Body of pancreas (tissue), 4 donors: ENCODE results near the gene C1orf198. TPM values are rescaled to one million over a fixed set of nuclear protein-coding genes. Genes with fewer than 3 reads are reported as not detected.

Experiments used
- ATAC-seq: fragments of 150-250 bp; one replicate; pipeline ENCODE4 v1.9.1; 2016
- DNase-seq, 4 donors: peaks; one replicate each; pipeline ENCODE4 v3.0.0-alpha.2; 2019
- H3K27ac ChIP-seq, 4 donors: fragments of 200-600 bp; sonication (generic); 1 replicate in 3 of 4; 2 replicates in 1 of 4; pipeline versions ENCODE4 v1.5.1 to v1.6.1; 2016 to 2019; ENCODE audit warnings: mild to moderate bottlenecking in 1 of 4, mixed read lengths in 1 of 4, moderate library complexity in 1 of 4
- H3K27me3 ChIP-seq, 2 donors: fragments of 200-600 bp; sonication (generic); one replicate each; pipeline ENCODE4 v1.6.0; 2016; ENCODE audit warnings: mild to moderate bottlenecking in 1 of 2
- H3K36me3 ChIP-seq, 2 donors: fragments of 200-600 bp; sonication (generic); replicated peaks in 1 of 2; 2 replicates each; pipeline ENCODE4 v1.5.1; 2016; ENCODE audit warnings: low read depth in 2 of 2; ENCODE audit not compliant: insufficient read depth in 1 of 2
- H3K4me1 ChIP-seq: fragments of 200-600 bp; sonication (generic); one replicate; pipeline ENCODE4 v1.6.0; 2016
- H3K4me3 ChIP-seq, 2 donors: fragments of 200-600 bp; sonication (generic); 1 replicate in 1 of 2; 2 replicates in 1 of 2; pipeline ENCODE4 v1.5.1; 2016 to 2019
- H3K9me3 ChIP-seq, 3 donors: fragments of 200-600 bp; sonication (generic); 1 replicate in 2 of 3; 2 replicates in 1 of 3; pipeline ENCODE4 v1.5.1; 2016
- CTCF ChIP-seq, 7 experiments: fragments of 450-650 bp in 4 of 7; fragments of 200-600 bp in 3 of 7; sonication (generic) in 3 of 7; IDR thresholded peaks; one replicate each; pipeline ENCODE4 v1.5.1; 2016 to 2019; ENCODE audit warnings: antibody characterized with exemption in 7 of 7
- POLR2A ChIP-seq, 3 donors: fragments of 450-650 bp; IDR thresholded peaks; one replicate each; pipeline ENCODE4 v1.6.1; 2016; ENCODE audit warnings: antibody characterized with exemption in 3 of 3, mild to moderate bottlenecking in 2 of 3
- WGBS, 2 donors: methylation state at CpG; one replicate each; pipeline ENCODE4 v1.1.5; 2017; 5-methylcytosine and 5-hydroxymethylcytosine counted together
- intact Hi-C: fragments of 100-400 bp; cut with DNase I; formaldehyde crosslinking; loops from one replicate; pipeline ENCODE4 v1.15.1; 2023
- total RNA-seq, 2 donors: library from RNA; depleted of rRNA; stranded (reverse); fragments of >200 nt; gene quantifications; one replicate each; pipeline ENCODE4 v1.1.0, GENCODE V29; 2016

C1orf198 gene
- total RNA-seq, 2 donors from 2014 or later = 29.0 to 66.7 TPM

- DNase-seq (no peak), ATAC-seq (no peak)
- Histone ChIP-seq H3K4me3 (no peak overlapping the region), H3K9me3 (no peaks in the 10 kb centered on the region), H3K27me3 (no peaks in the 10 kb centered on the region), H3K36me3 (no peaks in the 10 kb centered on the region), H3K4me1 (peaks cover 9% of the 10 kb centered on the region), H3K27ac (no peak overlapping the region)
- TF ChIP-seq CTCF (IDR thresholded peaks at IDR 0.05) = no peak
- TF ChIP-seq POLR2A (IDR thresholded peaks at IDR 0.05) = no peak
- WGBS, 2 donors = 82 to 88% methylated on average over 1 of the region's 1 CpG
- intact Hi-C loops = no loop called here
Measured at GRCh38 chr1:230818367-230818766, 50.0 kb downstream of the C1orf198 start.

DNA sequence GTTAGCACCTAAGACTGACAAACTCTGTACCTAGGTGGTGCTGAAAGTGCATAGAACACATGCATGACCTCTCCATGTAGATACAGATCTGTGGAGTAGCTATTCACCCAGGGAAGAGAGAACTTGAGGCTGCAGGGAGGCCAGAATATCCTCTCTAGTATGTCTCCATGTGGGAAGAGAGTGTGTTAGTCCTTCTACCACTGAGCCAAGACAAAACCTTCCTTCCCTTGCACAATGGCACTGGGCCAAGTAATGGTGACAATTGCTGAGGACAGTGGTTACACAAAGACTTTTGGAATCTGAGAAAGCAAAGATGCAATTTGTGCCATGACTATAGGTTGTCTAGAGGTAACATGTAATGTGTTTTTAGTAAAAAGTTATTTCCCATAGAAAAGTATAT lies 52.3 kb downstream of the C1orf198 start:
- no peaks in the 10 kb centered on the region for H3K4me1 ChIP-seq
- no peak for TF ChIP-seq POLR2A (IDR thresholded peaks at IDR 0.05)
- no peak for TF ChIP-seq CTCF (IDR thresholded peaks at IDR 0.05)
- H3K27ac ChIP-seq = no peak overlapping the region
- intact Hi-C loops = no loop called here
- no peak overlapping the region for H3K4me3 ChIP-seq
- no peak for DNase-seq
- no peak for ATAC-seq
- no peaks in the 10 kb centered on the region for H3K27me3 ChIP-seq
- no peaks in the 10 kb centered on the region for H3K9me3 ChIP-seq
- no peaks in the 10 kb centered on the region for H3K36me3 ChIP-seq

DNA sequence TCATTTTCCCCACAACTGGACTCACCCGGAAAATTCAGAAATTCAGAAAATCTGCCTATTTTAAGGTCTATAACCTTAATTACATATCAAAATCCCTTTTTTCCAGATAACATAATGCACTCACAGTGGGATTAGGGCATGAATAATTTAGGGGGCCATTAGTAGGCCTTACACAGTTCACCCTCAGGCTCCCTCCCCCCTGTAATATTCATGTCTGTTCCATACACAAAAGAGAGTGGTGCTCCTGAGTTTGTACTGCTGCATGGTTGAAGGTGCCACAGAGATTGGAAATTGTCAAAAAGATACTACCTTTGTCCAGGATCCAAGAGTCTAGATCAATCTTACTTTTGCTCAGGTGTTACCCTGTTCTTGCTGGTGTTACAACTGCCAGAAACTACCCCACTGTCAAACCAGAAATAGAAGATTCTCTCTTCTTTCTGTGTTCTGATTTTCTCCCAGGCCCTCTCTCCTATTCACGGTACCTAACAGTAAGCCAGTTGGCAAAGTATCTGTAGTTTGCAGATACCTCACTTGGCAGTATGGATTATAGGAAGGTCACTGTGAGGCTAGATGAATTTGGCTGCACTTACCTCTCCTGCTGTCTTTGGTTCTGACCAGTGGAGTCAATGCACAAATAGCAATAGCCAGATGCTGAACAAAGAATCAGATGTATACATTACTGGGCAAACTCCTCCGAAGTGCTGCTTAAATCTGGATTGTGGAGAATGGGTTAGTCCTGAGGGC lies 53.2 kb downstream of the C1orf198 start:
- H3K4me1 ChIP-seq = no peaks in the 10 kb centered on the region
- H3K27me3 ChIP-seq = no peaks in the 10 kb centered on the region
- no peaks in the 10 kb centered on the region for H3K9me3 ChIP-seq
- WGBS, 2 donors = 62 to 76% methylated on average over 3 of the region's 3 CpGs
- intact Hi-C loops = no loop called here
- H3K36me3 ChIP-seq = no peaks in the 10 kb centered on the region
- ATAC-seq = no peak
- H3K4me3 ChIP-seq = no peak overlapping the region
- TF ChIP-seq CTCF (IDR thresholded peaks at IDR 0.05) = no peak
- TF ChIP-seq POLR2A (IDR thresholded peaks at IDR 0.05) = no peak
- no peak overlapping the region for H3K27ac ChIP-seq
- DNase-seq = no peak

DNA sequence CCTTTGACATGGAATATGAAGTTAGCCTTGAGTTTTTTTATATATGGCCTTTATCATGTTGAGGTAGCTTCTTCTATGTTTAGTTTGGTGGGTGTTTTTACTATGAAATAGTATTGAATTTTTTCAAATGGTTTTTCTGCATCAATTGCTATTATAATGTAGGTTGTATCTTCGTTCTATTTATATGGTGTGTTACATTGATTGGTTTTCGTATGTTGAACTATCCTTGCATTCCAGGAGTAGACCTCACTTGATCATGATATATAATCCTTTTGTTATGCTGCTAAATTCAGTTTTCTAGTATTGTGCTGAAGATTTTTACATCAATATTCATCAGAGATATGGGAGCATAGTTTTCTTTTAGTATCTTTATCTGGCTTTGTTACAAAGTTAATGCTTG lies 55.8 kb downstream of the C1orf198 start:
- H3K4me1 ChIP-seq = peaks cover 6% of the 10 kb centered on the region
- ATAC-seq = no peak
- intact Hi-C loops = no loop called here
- H3K4me3 ChIP-seq = no peak overlapping the region
- no peak for TF ChIP-seq POLR2A (IDR thresholded peaks at IDR 0.05)
- no peak for TF ChIP-seq CTCF (IDR thresholded peaks at IDR 0.05)
- DNase-seq = no peak
- H3K27ac ChIP-seq = no peak overlapping the region
- no peaks in the 10 kb centered on the region for H3K36me3 ChIP-seq
- H3K27me3 ChIP-seq = no peaks in the 10 kb centered on the region
- no peaks in the 10 kb centered on the region for H3K9me3 ChIP-seq
- WGBS, 2 donors = 86 to 89% methylated on average over 2 of the region's 2 CpGs
